SJSA1 (cell line): ENCODE data around the gene RNU6-7. TPM values are rescaled to one million over a fixed set of nuclear protein-coding genes. Genes with fewer than 3 reads are reported as not detected.

ENCODE experiments used
- DNase-seq, 2 experiments: peaks; one replicate each; pipeline ENCODE4 v3.0.0-alpha.2; 2015 to 2020; ENCODE audit warnings: low spot score in 2 of 2, low read depth in 1 of 2
- H3K27ac ChIP-seq: fragments of 250-450 bp; sonication (Bioruptor Pico); 2 replicates; pipeline ENCODE4 v1.5.1; 2020; ENCODE audit warnings: mild to moderate bottlenecking, moderate library complexity
- H3K27me3 ChIP-seq: fragments of 250-450 bp; sonication (Bioruptor Pico); replicated peaks from 2 replicates; pipeline ENCODE4 v1.5.1; 2020; ENCODE audit warnings: mild to moderate bottlenecking, moderate library complexity
- H3K36me3 ChIP-seq: fragments of 250-450 bp; sonication (Bioruptor Pico); 2 replicates; pipeline ENCODE4 v1.5.1; 2020; ENCODE audit warnings: mild to moderate bottlenecking
- H3K4me1 ChIP-seq: fragments of 250-450 bp; sonication (Bioruptor Pico); replicated peaks from 2 replicates; pipeline ENCODE4 v1.6.1; 2021; ENCODE audit warnings: mild to moderate bottlenecking
- H3K4me3 ChIP-seq: fragments of 250-450 bp; sonication (Bioruptor Pico); 2 replicates; pipeline ENCODE4 v1.5.1; 2020; ENCODE audit warnings: mild to moderate bottlenecking
- H3K9me3 ChIP-seq: fragments of 250-450 bp; sonication (Bioruptor Pico); replicated peaks from 2 replicates; pipeline ENCODE4 v1.5.1; 2020; ENCODE audit warnings: mild to moderate bottlenecking
- total RNA-seq: library from RNA; depleted of rRNA; stranded (reverse); fragments of >200 nt; shearing (Covaris generic); gene quantifications from 2 replicates; pipeline ENCODE4 v1.2.3, GENCODE V29; 2014

Gene RNU6-7
- total RNA-seq, 1 experiment from 2014 or later: not detected

GRCh38 chr14:32217301-32217700 is 15.5 kb downstream of the RNU6-7 start:
- no peaks in the 10 kb centered on the region for H3K36me3 ChIP-seq
- DNase-seq: no peak
- no peaks in the 10 kb centered on the region for H3K27me3 ChIP-seq
- H3K9me3 ChIP-seq: no peaks in the 10 kb centered on the region
- H3K27ac ChIP-seq: no peak overlapping the region
- H3K4me1 ChIP-seq: no peaks in the 10 kb centered on the region
- H3K4me3 ChIP-seq: no peak overlapping the region

GRCh38 chr14:32224737-32225377 is 23.0 kb downstream of the RNU6-7 start:
- no peak overlapping the region for H3K4me3 ChIP-seq
- DNase-seq: peak; percentile 22 to 47
- no peaks in the 10 kb centered on the region for H3K36me3 ChIP-seq
- no peak overlapping the region for H3K27ac ChIP-seq
- H3K4me1 ChIP-seq: peaks cover 7% of the 10 kb centered on the region
- no peaks in the 10 kb centered on the region for H3K9me3 ChIP-seq
- no peaks in the 10 kb centered on the region for H3K27me3 ChIP-seq

GRCh38 chr14:32225378-32225920 is 23.6 kb downstream of the RNU6-7 start:
- H3K27ac ChIP-seq: no peak overlapping the region
- peaks cover 13% of the 10 kb centered on the region for H3K4me1 ChIP-seq
- no peaks in the 10 kb centered on the region for H3K9me3 ChIP-seq
- H3K4me3 ChIP-seq: no peak overlapping the region
- DNase-seq: no peak
- H3K36me3 ChIP-seq: no peaks in the 10 kb centered on the region
- no peaks in the 10 kb centered on the region for H3K27me3 ChIP-seq

GRCh38 chr14:32226056-32226455 is 24.2 kb downstream of the RNU6-7 start:
- Histone ChIP-seq H3K27me3 (no peaks in the 10 kb centered on the region), H3K9me3 (no peaks in the 10 kb centered on the region), H3K4me1 (peaks cover 19% of the 10 kb centered on the region), H3K36me3 (no peaks in the 10 kb centered on the region), H3K27ac (no peak overlapping the region), H3K4me3 (no peak overlapping the region)
- DNase-seq: no peak

- Histone ChIP-seq H3K4me1 (peaks cover 17% of the 10 kb centered on the region), H3K4me3 (no peak overlapping the region), H3K27me3 (no peaks in the 10 kb centered on the region), H3K9me3 (no peaks in the 10 kb centered on the region), H3K36me3 (no peaks in the 10 kb centered on the region), H3K27ac (no peak overlapping the region)
- DNase-seq: peak in 1 of 2 experiments; percentile 3
These were observed 28.3 kb downstream of the RNU6-7 start for GRCh38 chr14:32230181-32230580.

- no peaks in the 10 kb centered on the region for H3K36me3 ChIP-seq
- H3K27ac ChIP-seq: no peak overlapping the region
These were observed 28.9 kb downstream of the RNU6-7 start for GRCh38 chr14:32230695-32231280.

GRCh38 chr14:32232481-32232880 is 30.6 kb downstream of the RNU6-7 start:
- Histone ChIP-seq H3K9me3 (no peaks in the 10 kb centered on the region), H3K4me1 (peaks cover 15% of the 10 kb centered on the region), H3K27ac (no peak overlapping the region), H3K36me3 (no peaks in the 10 kb centered on the region), H3K27me3 (no peaks in the 10 kb centered on the region), H3K4me3 (no peak overlapping the region)
- no peak for DNase-seq

More at GRCh38 chr14:32230695-32231280, 28.9 kb downstream of the RNU6-7 start:
- peak in 1 of 2 experiments; percentile 20 for DNase-seq
- Histone ChIP-seq H3K4me1 (peaks cover 15% of the 10 kb centered on the region), H3K27me3 (no peaks in the 10 kb centered on the region), H3K4me3 (no peak overlapping the region), H3K9me3 (no peaks in the 10 kb centered on the region)

- Histone ChIP-seq H3K9me3 (no peaks in the 10 kb centered on the region), H3K4me1 (peaks cover 15% of the 10 kb centered on the region), H3K36me3 (no peaks in the 10 kb centered on the region), H3K4me3 (no peak overlapping the region), H3K27ac (no peak overlapping the region), H3K27me3 (no peaks in the 10 kb centered on the region)
- no peak for DNase-seq
These were observed 31.4 kb downstream of the RNU6-7 start for GRCh38 chr14:32233260-32233659.

- Histone ChIP-seq H3K4me3 (no peak overlapping the region), H3K4me1 (no peaks in the 10 kb centered on the region), H3K36me3 (no peaks in the 10 kb centered on the region), H3K27me3 (no peaks in the 10 kb centered on the region), H3K9me3 (no peaks in the 10 kb centered on the region), H3K27ac (no peak overlapping the region)
- DNase-seq: no peak
These were observed 42.6 kb downstream of the RNU6-7 start for GRCh38 chr14:32244404-32244803.

- Histone ChIP-seq H3K27ac (no peak overlapping the region), H3K27me3 (no peaks in the 10 kb centered on the region), H3K36me3 (no peaks in the 10 kb centered on the region), H3K4me3 (no peak overlapping the region), H3K4me1 (peaks cover 1% of the 10 kb centered on the region; the same call in 1 of the 2 replicates), H3K9me3 (no peaks in the 10 kb centered on the region)
- no peak for DNase-seq
These were observed 44.9 kb downstream of the RNU6-7 start for GRCh38 chr14:32246751-32247150.

- Histone ChIP-seq H3K4me3 (no peak overlapping the region), H3K36me3 (no peaks in the 10 kb centered on the region), H3K27me3 (no peaks in the 10 kb centered on the region), H3K4me1 (peaks cover 4% of the 10 kb centered on the region; the same call in 1 of the 2 replicates), H3K9me3 (no peaks in the 10 kb centered on the region), H3K27ac (no peak overlapping the region)
- DNase-seq: no peak
These were observed 47.5 kb downstream of the RNU6-7 start for GRCh38 chr14:32249371-32249770.

- Histone ChIP-seq H3K4me1 (peaks cover 4% of the 10 kb centered on the region; the same call in 1 of the 2 replicates), H3K27me3 (no peaks in the 10 kb centered on the region), H3K36me3 (no peaks in the 10 kb centered on the region), H3K9me3 (no peaks in the 10 kb centered on the region; the same call in 1 of the 2 replicates), H3K27ac (no peak overlapping the region), H3K4me3 (no peak overlapping the region)
- DNase-seq: no peak
These were observed 47.9 kb downstream of the RNU6-7 start for GRCh38 chr14:32249780-32250179.

GRCh38 chr14:32250681-32251080 is 48.8 kb downstream of the RNU6-7 start:
- no peaks in the 10 kb centered on the region; the same call in 1 of the 2 replicates for H3K9me3 ChIP-seq
- H3K4me1 ChIP-seq: peaks cover 7% of the 10 kb centered on the region; the same call in 1 of the 2 replicates
- H3K27me3 ChIP-seq: no peaks in the 10 kb centered on the region
- no peak overlapping the region for H3K4me3 ChIP-seq
- no peak overlapping the region for H3K27ac ChIP-seq
- H3K36me3 ChIP-seq: no peaks in the 10 kb centered on the region
- no peak for DNase-seq

GRCh38 chr14:32251530-32251929 is 49.7 kb downstream of the RNU6-7 start:
- H3K27me3 ChIP-seq: no peaks in the 10 kb centered on the region
- DNase-seq: no peak
- H3K27ac ChIP-seq: no peak overlapping the region
- H3K36me3 ChIP-seq: no peaks in the 10 kb centered on the region
- H3K4me3 ChIP-seq: no peak overlapping the region
- no peaks in the 10 kb centered on the region; the same call in 1 of the 2 replicates for H3K9me3 ChIP-seq
- peaks cover 7% of the 10 kb centered on the region; the same call in 1 of the 2 replicates for H3K4me1 ChIP-seq
